ENCODE measurements around the gene BBS2.

- no peak for TF ChIP-seq FOXP2 (optimal IDR thresholded peaks at IDR 0.05; ENCODE audit: control extremely low read depth, extremely low read length, insufficient read depth)
- TF ChIP-seq POLR2AphosphoS5 (IDR thresholded peaks at IDR 0.05; ENCODE audit: borderline replicate concordance, low read depth, low read length) = no peak
- TF ChIP-seq EZH2 (IDR thresholded peaks at IDR 0.05) = no peak
Measured at GRCh38 chr16:56564793-56565477, 45.1 kb upstream of the BBS2 start, which contains the start of gene MT4.

Measured in SK-N-MC (cell line).